Esophagus squamous epithelium (tissue), 5 donors: ENCODE measurements around the gene APBA2. TPM values are rescaled to one million over a fixed set of nuclear protein-coding genes. Genes with fewer than 3 reads are reported as not detected.
"Not testable (repeated sequence)": the region's sequence is repeated elsewhere in the genome, so short reads cannot be mapped to it uniquely, and the experiment has no call there.

ENCODE experiments used
- DNase-seq: peaks from one replicate; lab custom pipeline; 2025; lab: John Stamatoyannopoulos, UW
- H3K27ac ChIP-seq, 4 donors: fragments of 200-600 bp; sonication (generic); one replicate each; pipeline ENCODE4 v1.5.1; 2016 to 2019; ENCODE audit warnings: mild to moderate bottlenecking in 1 of 4
- H3K27me3 ChIP-seq, 4 donors: fragments of 200-600 bp; sonication (generic); 1 replicate in 3 of 4; 2 replicates in 1 of 4; pipeline versions ENCODE4 v1.5.1 to v1.6.0; 2017 to 2021; ENCODE audit warnings: antibody characterized with exemption in 1 of 4
- H3K36me3 ChIP-seq, 3 donors: fragments of 200-600 bp; sonication (generic); one replicate each; pipeline ENCODE4 v1.5.1; 2016 to 2019
- H3K4me1 ChIP-seq, 3 donors: fragments of 200-600 bp; sonication (generic); one replicate each; pipeline ENCODE4 v1.5.1; 2017 to 2019
- H3K4me3 ChIP-seq, 4 donors: fragments of 200-600 bp; sonication (generic); 1 replicate in 3 of 4; 2 replicates in 1 of 4; pipeline ENCODE4 v1.5.1; 2016 to 2019; ENCODE audit warnings: mild to moderate bottlenecking in 2 of 4, moderate library complexity in 1 of 4
- H3K9me3 ChIP-seq, 3 donors: fragments of 200-600 bp; sonication (generic); one replicate each; pipeline ENCODE4 v1.5.1; 2016 to 2019
- POLR2A ChIP-seq, 4 donors: fragments of 450-650 bp; IDR thresholded peaks; one replicate each; pipeline ENCODE4 v1.6.1; 2017; ENCODE audit warnings: antibody characterized with exemption in 4 of 4, mild to moderate bottlenecking in 4 of 4, moderate library complexity in 3 of 4
- WGBS, 2 donors: methylation state at CpG; one replicate each; pipeline ENCODE4 v1.1.5; 2018; 5-methylcytosine and 5-hydroxymethylcytosine counted together
- intact Hi-C: fragments of 100-400 bp; cut with DNase I; formaldehyde crosslinking; loops from one replicate; pipeline ENCODE4 v1.15.0; 2022
- total RNA-seq, 4 donors: library from RNA; depleted of rRNA; stranded (reverse); fragments of >200 nt; gene quantifications; one replicate each; pipeline ENCODE4 v1.1.0, GENCODE V29; 2016
- TF ChIP-seq, protein P1 (sequence below), 6 experiments: fragments of 450-650 bp in 4 of 6; fragments of 200-600 bp in 2 of 6; sonication (generic) in 2 of 6; IDR thresholded peaks; one replicate each; pipeline ENCODE4 v1.5.1; 2016 to 2019; ENCODE audit warnings: antibody characterized with exemption in 6 of 6, mild to moderate bottlenecking in 4 of 6, moderate library complexity in 4 of 6
- donor health status: DM: yes; HTN: yes; CAD: no.

The APBA2 gene
- total RNA-seq, 4 donors from 2014 or later, result 0.82 to 9.9 (median 1.6) TPM

DNA sequence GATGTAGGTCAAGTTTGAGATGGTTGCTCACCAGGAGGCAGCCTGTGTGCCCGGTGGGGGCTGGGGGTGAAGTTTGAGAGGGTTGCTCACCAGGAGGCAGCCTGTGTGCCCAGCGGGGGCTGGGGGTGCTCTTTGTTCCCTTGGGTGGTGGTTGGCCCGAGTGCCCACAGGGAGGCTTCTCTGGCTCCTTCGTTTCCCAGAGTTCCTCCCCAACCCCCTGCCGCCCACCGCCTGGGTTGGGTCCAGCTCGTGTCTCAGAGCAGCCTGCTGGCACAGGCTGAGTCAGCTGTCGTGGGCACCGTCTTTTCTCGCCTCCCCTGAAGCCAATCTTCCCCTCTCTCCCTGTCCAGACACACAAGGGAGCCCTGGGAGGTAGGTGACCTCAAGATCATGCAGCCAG lies 3.1 kb downstream of the APBA2 start:
- Histone ChIP-seq H3K4me3 (no peak overlapping the region), H3K36me3 (no peaks in the 10 kb centered on the region), H3K4me1 (peaks cover 4 to 34% (median 13%) of the 10 kb centered on the region in 3 donors), H3K9me3 (no peaks in the 10 kb centered on the region), H3K27me3 (peaks cover 0 to 46% (median 0%) of the 10 kb centered on the region in 4 donors), H3K27ac (no peak overlapping the region)
- TF ChIP-seq, protein P1, sequence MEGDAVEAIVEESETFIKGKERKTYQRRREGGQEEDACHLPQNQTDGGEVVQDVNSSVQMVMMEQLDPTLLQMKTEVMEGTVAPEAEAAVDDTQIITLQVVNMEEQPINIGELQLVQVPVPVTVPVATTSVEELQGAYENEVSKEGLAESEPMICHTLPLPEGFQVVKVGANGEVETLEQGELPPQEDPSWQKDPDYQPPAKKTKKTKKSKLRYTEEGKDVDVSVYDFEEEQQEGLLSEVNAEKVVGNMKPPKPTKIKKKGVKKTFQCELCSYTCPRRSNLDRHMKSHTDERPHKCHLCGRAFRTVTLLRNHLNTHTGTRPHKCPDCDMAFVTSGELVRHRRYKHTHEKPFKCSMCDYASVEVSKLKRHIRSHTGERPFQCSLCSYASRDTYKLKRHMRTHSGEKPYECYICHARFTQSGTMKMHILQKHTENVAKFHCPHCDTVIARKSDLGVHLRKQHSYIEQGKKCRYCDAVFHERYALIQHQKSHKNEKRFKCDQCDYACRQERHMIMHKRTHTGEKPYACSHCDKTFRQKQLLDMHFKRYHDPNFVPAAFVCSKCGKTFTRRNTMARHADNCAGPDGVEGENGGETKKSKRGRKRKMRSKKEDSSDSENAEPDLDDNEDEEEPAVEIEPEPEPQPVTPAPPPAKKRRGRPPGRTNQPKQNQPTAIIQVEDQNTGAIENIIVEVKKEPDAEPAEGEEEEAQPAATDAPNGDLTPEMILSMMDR (IDR thresholded peaks at IDR 0.05), result no peak
- TF ChIP-seq POLR2A (IDR thresholded peaks at IDR 0.05), result no peak
- intact Hi-C loops, result no loop called here
- WGBS, 2 donors, result 64 to 80% methylated on average over 2 to 6 of the region's 10 CpGs
- no peak for DNase-seq

DNA sequence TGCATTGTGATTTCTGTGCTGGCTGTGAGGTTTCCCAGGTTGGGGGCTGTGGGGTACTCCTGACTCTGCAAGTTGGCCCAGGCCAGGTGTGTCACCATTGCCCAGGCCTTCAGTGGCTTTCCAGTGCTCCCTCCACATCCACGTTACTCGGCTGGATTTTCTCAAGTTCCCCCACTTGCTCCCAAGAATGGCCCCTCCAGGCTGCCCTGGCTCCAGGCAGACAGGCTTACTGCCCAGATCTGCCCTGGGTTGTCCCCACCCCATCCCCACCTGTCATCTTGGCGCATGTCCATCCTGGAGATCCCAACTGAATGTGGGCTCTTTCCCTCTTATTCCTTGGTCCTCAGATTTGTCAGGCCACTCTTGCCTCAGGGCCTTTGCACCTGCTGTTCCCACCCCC lies 3.6 kb downstream of the APBA2 start:
- peaks cover 4 to 34% (median 13%) of the 10 kb centered on the region in 3 donors for H3K4me1 ChIP-seq
- H3K36me3 ChIP-seq, result no peaks in the 10 kb centered on the region
- 93 to 100% methylated on average over 3 of the region's 3 CpGs for WGBS, 2 donors
- no peak for TF ChIP-seq POLR2A (IDR thresholded peaks at IDR 0.05)
- TF ChIP-seq, protein P1 (IDR thresholded peaks at IDR 0.05), result no peak
- H3K27me3 ChIP-seq, result peaks cover 0 to 45% (median 0%) of the 10 kb centered on the region in 4 donors
- intact Hi-C loops, result no loop called here
- H3K27ac ChIP-seq, result no peak overlapping the region
- no peak for DNase-seq
- H3K4me3 ChIP-seq, result no peak overlapping the region
- H3K9me3 ChIP-seq, result no peaks in the 10 kb centered on the region

DNA sequence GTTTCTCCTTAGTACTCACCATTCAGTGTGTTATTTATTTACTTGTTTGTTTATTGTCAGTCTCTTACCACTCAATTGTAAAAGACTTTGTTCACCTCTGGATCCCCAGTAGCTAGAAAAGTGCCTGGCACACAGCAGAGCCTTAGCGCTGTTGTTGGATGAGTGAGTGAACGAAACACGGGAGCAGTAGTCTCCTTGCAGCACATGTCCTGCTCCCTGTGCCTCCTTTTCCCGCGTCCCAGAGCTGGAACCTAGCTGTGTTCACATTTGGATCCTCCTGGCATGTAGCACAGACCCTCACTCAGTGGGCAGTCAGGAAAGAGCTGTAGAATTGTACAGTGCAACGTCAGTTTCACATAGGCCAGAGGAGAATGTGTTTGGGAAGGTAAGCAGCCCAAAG lies 4.1 kb downstream of the APBA2 start:
- H3K27ac ChIP-seq, DNase-seq, H3K36me3 ChIP-seq, intact Hi-C loops, H3K4me3 ChIP-seq, H3K9me3 ChIP-seq: not testable (repeated sequence)
- Histone ChIP-seq H3K27me3 (peaks cover 0 to 40% (median 0%) of the 10 kb centered on the region in 4 donors), H3K4me1 (peaks cover 4 to 33% (median 13%) of the 10 kb centered on the region in 3 donors)
- 80 to 85% methylated on average over 4 to 6 of the region's 6 CpGs for WGBS, 2 donors

DNA sequence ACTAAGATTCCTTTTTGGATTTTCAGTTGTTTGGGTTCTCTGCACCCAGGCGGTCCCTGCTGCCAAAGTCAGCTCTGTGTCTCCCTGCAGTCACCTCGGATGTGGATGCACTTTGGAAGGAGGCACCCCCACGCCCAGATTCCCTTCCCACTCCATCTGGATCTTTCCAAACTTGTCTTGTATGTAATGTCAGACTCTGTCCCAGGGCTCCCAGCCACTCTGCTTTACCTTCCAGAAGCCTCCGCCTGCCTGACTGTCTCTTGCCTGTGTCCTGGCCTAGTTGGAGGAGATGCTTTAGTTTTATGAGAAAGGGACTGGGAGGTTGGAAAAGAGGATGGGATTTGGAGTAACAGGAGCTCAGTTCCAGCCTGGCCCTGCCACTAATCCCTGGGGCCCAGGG lies 4.5 kb downstream of the APBA2 start:
- DNase-seq, H3K36me3 ChIP-seq, H3K27ac ChIP-seq, H3K4me3 ChIP-seq, H3K9me3 ChIP-seq, intact Hi-C loops: not testable (repeated sequence)
- peaks cover 0 to 36% (median 0%) of the 10 kb centered on the region in 4 donors for H3K27me3 ChIP-seq
- H3K4me1 ChIP-seq, result peaks cover 4 to 29% (median 13%) of the 10 kb centered on the region in 3 donors
- 72 to 77% methylated on average over 4 of the region's 4 CpGs for WGBS, 2 donors

DNA sequence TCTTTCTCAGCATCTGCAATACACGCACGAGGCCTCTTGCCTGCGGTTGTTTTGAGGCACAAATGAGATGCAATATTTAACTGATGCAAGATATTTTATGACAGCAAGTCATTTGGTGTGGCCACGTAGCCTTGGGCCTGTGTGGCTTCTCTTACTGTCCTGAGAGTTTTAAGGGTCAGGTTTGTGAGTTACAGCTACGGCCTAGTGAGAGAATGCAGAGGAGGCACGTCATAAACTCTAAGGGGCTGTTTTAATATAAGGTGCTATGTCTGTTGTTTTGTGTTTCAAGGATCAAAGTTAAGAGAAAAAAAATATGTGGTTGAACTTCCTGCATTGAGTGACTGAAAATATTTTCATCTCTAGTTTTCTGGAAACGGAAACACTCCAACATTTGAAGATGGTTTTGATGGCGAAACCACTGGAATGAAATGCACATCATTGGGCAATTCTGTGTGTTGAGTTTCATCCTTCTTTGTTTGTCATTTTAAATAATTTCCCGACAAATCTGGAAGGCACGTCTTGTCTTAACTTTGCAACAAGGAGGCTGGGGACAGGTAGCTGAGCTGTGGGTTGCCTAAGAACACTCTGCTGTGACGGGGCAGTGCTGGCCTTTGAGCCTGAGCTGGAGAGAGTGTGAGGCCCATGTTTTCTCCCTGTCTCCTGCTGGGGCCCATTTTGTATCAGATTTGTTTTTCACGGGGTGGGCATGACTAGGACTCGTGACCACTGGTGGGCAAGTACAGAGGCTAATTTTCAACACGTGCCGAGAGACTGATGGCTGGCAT lies 5.1 kb downstream of the APBA2 start:
- Histone ChIP-seq H3K9me3 (no peaks in the 10 kb centered on the region), H3K4me3 (no peak overlapping the region), H3K4me1 (peaks cover 4 to 23% (median 8%) of the 10 kb centered on the region in 3 donors), H3K27ac (no peak overlapping the region), H3K36me3 (no peaks in the 10 kb centered on the region), H3K27me3 (peaks cover 0 to 30% (median 0%) of the 10 kb centered on the region in 4 donors)
- WGBS, 2 donors, result 84 to 89% methylated on average over 11 to 14 of the region's 15 CpGs
- intact Hi-C loops, result no loop called here
- TF ChIP-seq, protein P1 (IDR thresholded peaks at IDR 0.05), result no peak
- no peak for TF ChIP-seq POLR2A (IDR thresholded peaks at IDR 0.05)
- no peak for DNase-seq

DNA sequence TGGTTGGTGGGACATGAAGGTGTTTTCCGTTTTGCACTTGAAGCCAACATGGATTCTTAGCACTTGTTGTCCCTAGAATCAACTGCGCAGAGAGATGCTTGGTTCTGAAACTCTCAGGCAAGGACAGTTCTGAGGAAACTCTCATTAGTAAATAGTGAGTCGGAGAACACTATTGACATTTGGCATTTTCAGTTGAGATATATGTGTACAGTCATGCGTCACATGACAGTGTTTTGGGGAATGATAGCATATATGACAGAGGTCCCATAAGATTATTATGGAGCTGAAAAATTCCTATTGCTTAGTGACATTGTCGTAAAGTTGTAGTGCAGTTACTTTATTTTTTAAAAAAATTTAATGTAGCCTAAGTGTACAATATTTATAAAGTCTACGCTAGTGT lies 5.8 kb downstream of the APBA2 start:
- DNase-seq, result no peak
- peaks cover 1 to 16% (median 3%) of the 10 kb centered on the region in 3 donors for H3K4me1 ChIP-seq
- TF ChIP-seq, protein P1 (IDR thresholded peaks at IDR 0.05), result no peak
- no peak for TF ChIP-seq POLR2A (IDR thresholded peaks at IDR 0.05)
- H3K27ac ChIP-seq, result no peak overlapping the region
- WGBS, 2 donors, result 86 to 94% methylated on average over 6 of the region's 6 CpGs
- H3K36me3 ChIP-seq, result no peaks in the 10 kb centered on the region
- H3K27me3 ChIP-seq, result peaks cover 0 to 23% (median 0%) of the 10 kb centered on the region in 4 donors
- intact Hi-C loops, result no loop called here
- no peak overlapping the region for H3K4me3 ChIP-seq
- H3K9me3 ChIP-seq, result no peaks in the 10 kb centered on the region
